ENCODE data around the gene TMEM121.

DNA sequence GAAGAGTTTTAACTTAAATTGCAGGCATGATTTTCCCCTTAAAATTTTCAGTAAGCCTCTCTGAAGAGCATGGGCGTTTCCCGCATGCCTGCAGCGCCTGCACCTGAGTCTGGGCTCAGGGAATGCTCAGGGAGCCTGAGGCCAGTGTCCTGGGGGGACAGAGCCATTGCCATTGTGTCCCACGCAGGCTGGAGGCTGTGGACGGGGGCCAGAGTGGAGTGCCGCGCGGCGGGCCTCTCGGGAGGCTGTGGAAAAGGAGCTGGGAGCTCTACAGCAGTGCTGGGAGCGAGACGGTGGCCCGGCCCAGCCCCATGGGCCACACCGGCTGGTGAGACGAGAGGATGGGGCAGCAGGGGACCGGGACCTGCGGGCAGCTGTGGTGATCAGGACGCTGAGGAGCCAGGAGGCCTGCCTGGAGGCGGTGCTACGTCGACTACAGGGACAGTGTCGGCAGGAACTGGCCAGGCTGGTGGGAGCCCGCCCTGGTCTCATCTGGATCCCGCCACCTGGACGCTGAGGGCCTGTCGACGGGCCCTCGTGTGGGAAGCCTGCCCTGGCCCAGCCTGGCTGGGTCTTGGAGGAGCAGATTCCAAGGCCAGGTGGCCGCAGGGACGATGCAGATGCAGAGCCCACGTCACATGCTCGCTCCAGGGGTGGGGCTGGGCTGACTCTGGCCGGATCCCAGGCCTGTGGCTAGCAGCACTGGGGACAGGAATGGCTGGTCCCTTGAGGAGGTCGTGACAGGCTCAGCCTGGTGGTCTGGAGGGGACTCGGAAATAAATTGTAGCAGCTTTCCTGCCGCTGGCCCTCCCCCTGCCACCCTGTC, 27.7 kb upstream of the TMEM121 start:
- TF ChIP-seq EZH2phosphoT487 (IDR thresholded peaks at IDR 0.05; ENCODE audit: borderline replicate concordance, low read length) (no peak), CTCF (conservative IDR thresholded peaks at IDR 0.05; ENCODE audit: low read depth, low read length) (no peak)

Measured in PC-3 (cell line).